ENCODE results near the gene CRLF3. TPM values are rescaled to one million over a fixed set of nuclear protein-coding genes. Genes with fewer than 3 reads are reported as not detected.
"Not testable (repeated sequence)": the region's sequence is repeated elsewhere in the genome, so short reads cannot be mapped to it uniquely, and the experiment has no call there.

Gene CRLF3
- total and polyA plus RNA-seq, 2 donors (not counting 1 experiment from before 2014, with no cell fraction given): 12.6 to 16.7 TPM

DNA sequence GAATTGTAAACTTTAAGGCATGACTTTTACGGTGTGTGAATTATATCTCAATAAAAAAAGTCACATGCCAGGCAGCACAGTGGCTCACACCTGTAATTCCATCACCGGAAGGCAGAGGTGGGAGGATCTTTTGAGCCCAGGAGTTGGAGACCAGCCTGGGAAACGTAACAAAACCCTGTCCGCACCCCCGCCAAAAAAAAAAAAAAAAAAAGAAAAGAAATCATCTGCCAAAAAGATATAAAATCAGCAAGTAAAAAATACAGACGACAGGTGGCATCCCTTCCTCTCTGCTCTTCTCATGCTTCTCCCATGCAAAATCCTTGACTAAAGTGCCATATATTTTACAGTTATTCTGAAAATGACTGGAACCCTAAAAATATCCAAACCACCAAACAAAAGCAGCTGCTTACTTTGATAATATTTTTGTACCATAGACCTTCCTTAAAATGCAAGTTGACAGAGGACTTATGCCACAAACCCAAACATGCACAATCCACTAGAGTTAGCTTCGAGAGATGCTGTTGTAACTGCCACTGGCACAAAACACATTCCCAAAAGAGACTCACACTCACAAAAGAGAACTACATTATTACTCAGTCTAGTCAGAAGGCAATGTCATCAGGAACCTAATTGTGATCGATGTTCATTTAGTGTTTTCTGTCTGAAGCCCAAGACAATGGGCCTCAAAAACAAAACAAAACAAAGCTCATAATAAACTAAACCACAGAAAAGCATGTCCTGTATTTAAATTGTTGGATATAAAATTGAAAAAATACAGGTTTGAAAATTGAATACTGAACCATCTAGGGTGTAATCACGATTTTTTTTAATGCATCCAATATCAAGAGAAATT is 2.4 kb downstream of the CRLF3 start:
- no peaks in the 10 kb centered on the region for H3K36me3 ChIP-seq (ENCODE audit: control insufficient read depth, insufficient read depth, low read length)
- peaks cover 45% of the 10 kb centered on the region for H3K79me2 ChIP-seq (ENCODE audit: control insufficient read depth, insufficient read depth, low read length)
- no peak for TF ChIP-seq EZH2 (IDR thresholded peaks at IDR 0.05; ENCODE audit: low read length, missing control alignments)
- TF ChIP-seq, protein P1, sequence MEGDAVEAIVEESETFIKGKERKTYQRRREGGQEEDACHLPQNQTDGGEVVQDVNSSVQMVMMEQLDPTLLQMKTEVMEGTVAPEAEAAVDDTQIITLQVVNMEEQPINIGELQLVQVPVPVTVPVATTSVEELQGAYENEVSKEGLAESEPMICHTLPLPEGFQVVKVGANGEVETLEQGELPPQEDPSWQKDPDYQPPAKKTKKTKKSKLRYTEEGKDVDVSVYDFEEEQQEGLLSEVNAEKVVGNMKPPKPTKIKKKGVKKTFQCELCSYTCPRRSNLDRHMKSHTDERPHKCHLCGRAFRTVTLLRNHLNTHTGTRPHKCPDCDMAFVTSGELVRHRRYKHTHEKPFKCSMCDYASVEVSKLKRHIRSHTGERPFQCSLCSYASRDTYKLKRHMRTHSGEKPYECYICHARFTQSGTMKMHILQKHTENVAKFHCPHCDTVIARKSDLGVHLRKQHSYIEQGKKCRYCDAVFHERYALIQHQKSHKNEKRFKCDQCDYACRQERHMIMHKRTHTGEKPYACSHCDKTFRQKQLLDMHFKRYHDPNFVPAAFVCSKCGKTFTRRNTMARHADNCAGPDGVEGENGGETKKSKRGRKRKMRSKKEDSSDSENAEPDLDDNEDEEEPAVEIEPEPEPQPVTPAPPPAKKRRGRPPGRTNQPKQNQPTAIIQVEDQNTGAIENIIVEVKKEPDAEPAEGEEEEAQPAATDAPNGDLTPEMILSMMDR (conservative IDR thresholded peaks at IDR 0.05 in 1 of 2, IDR thresholded peaks at IDR 0.05 in 1 of 2; ENCODE audit: low read depth in 1 of 2, low read length in 2 of 2): no peak
- no peaks in the 10 kb centered on the region for H3K4me1 ChIP-seq (ENCODE audit: control insufficient read depth, extremely low read depth, insufficient read depth, low read length)
- no peak overlapping the region for H3K27ac ChIP-seq (ENCODE audit: insufficient read depth, low read length)
- H3K9me3 ChIP-seq (ENCODE audit: control insufficient read depth, insufficient read depth, low read depth, low read length): no peaks in the 10 kb centered on the region
- no peak overlapping the region for H3K9ac ChIP-seq (ENCODE audit: insufficient read depth, low read length)
- no peak for DNase-seq (ENCODE audit: low read depth in 2 of 2)
- H3K27me3 ChIP-seq (ENCODE audit: control insufficient read depth, insufficient read depth, low read length): no peaks in the 10 kb centered on the region
- peak overlapping the region; percentile 5 for H3K4me2 ChIP-seq (ENCODE audit: extremely low read depth, insufficient read depth, low read length)
- H2AFZ ChIP-seq (ENCODE audit: low read length): no peak overlapping the region
- H3K4me3 ChIP-seq (replicated peaks in 1 of 4; ENCODE audit: control extremely low read depth in 1 of 4, insufficient read depth in 1 of 4, low read depth in 3 of 4, low read length in 4 of 4): no peak overlapping the region
- H4K20me1 ChIP-seq (ENCODE audit: control insufficient read depth, extremely low read depth, insufficient read depth, low read length): no peaks in the 10 kb centered on the region

DNA sequence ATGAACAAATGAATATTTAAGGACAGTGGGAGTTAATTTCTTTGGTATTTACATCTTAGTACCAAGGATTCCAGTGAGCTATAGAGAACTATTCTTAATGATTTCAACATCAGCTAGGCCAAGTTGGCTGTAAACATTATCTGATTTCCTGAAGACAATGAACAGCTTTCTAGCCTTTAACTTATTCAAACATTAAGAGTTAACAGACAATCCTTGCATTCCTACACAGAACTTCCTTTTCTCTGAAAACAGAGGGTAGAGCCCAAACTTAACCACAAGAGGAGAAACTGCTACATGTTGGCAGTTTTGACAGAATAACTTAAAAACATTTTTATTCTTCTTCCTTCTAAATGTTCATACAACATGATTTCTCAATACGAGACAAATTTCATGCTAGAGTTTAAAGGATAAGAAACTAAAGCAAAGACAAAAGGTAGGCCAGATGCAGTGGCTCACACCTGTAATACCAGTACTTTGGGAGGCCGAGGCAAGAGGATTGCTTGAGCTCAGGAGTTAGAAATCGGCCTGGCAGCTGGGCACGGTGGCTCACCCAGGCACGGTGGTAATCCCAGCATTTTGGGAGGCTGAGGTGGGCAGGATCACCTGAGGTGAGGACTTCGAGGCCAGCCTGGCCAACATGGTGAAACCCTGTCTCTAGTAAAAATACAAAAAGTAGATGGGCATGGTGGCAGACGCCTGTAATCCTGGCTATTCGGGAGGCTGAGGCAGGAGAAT is 4.4 kb downstream of the CRLF3 start:
- Histone ChIP-seq H3K27ac (ENCODE audit: insufficient read depth, low read length) (no peak overlapping the region), H3K9ac (ENCODE audit: insufficient read depth, low read length) (no peak overlapping the region), H3K4me3 (replicated peaks in 1 of 4; ENCODE audit: control extremely low read depth in 1 of 4, insufficient read depth in 1 of 4, low read depth in 3 of 4, low read length in 4 of 4) (no peak overlapping the region), H3K4me2 (ENCODE audit: extremely low read depth, insufficient read depth, low read length) (no peak overlapping the region), H4K20me1 (ENCODE audit: control insufficient read depth, extremely low read depth, insufficient read depth, low read length) (no peaks in the 10 kb centered on the region), H3K79me2 (ENCODE audit: control insufficient read depth, insufficient read depth, low read length) (peaks cover 47% of the 10 kb centered on the region), H3K4me1 (ENCODE audit: control insufficient read depth, extremely low read depth, insufficient read depth, low read length) (no peaks in the 10 kb centered on the region), H3K27me3 (ENCODE audit: control insufficient read depth, insufficient read depth, low read length) (no peaks in the 10 kb centered on the region), H3K36me3 (ENCODE audit: control insufficient read depth, insufficient read depth, low read length) (no peaks in the 10 kb centered on the region), H2AFZ (ENCODE audit: low read length) (no peak overlapping the region), H3K9me3 (ENCODE audit: control insufficient read depth, insufficient read depth, low read depth, low read length) (no peaks in the 10 kb centered on the region)
- no peak for TF ChIP-seq EZH2 (IDR thresholded peaks at IDR 0.05; ENCODE audit: low read length, missing control alignments)
- TF ChIP-seq, protein P1 (conservative IDR thresholded peaks at IDR 0.05 in 1 of 2, IDR thresholded peaks at IDR 0.05 in 1 of 2; ENCODE audit: low read depth in 1 of 2, low read length in 2 of 2): no peak
- no peak for DNase-seq (ENCODE audit: low read depth in 2 of 2)

DNA sequence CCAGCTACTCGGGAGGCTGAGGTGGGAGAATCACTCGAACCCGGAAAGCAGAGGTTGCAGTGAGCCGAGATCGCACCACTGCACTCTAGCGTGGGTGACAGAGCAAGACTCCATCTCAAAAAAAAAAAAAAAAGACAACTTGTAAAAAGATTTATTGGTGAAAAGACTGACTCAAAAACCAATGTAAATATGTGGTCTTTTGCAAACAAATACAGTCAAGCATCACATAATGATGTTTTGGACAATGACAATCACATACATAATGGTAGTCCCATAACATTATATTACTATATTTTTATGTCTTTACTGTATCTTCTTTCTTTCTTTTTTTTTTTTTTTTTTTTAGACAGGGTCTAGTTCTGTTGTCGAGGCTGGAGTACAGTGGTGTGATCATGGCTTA is 8.3 kb downstream of the CRLF3 start:
- Histone ChIP-seq H4K20me1 (ENCODE audit: control insufficient read depth, extremely low read depth, insufficient read depth, low read length) (no peaks in the 10 kb centered on the region), H2AFZ (ENCODE audit: low read length) (no peak overlapping the region), H3K27ac (ENCODE audit: insufficient read depth, low read length) (no peak overlapping the region), H3K4me1 (ENCODE audit: control insufficient read depth, extremely low read depth, insufficient read depth, low read length) (no peaks in the 10 kb centered on the region), H3K9me3 (ENCODE audit: control insufficient read depth, insufficient read depth, low read depth, low read length) (no peaks in the 10 kb centered on the region), H3K79me2 (ENCODE audit: control insufficient read depth, insufficient read depth, low read length) (peaks cover 22% of the 10 kb centered on the region), H3K27me3 (ENCODE audit: control insufficient read depth, insufficient read depth, low read length) (no peaks in the 10 kb centered on the region), H3K4me2 (ENCODE audit: extremely low read depth, insufficient read depth, low read length) (no peak overlapping the region), H3K4me3 (replicated peaks in 1 of 4; ENCODE audit: control extremely low read depth in 1 of 4, insufficient read depth in 1 of 4, low read depth in 3 of 4, low read length in 4 of 4) (no peak overlapping the region), H3K9ac (ENCODE audit: insufficient read depth, low read length) (no peak overlapping the region), H3K36me3 (ENCODE audit: control insufficient read depth, insufficient read depth, low read length) (no peaks in the 10 kb centered on the region)
- no peak for TF ChIP-seq EZH2 (IDR thresholded peaks at IDR 0.05; ENCODE audit: low read length, missing control alignments)
- TF ChIP-seq, protein P1 (conservative IDR thresholded peaks at IDR 0.05 in 1 of 2, IDR thresholded peaks at IDR 0.05 in 1 of 2; ENCODE audit: low read depth in 1 of 2, low read length in 2 of 2): no peak
- DNase-seq (ENCODE audit: low read depth in 2 of 2): no peak

DNA sequence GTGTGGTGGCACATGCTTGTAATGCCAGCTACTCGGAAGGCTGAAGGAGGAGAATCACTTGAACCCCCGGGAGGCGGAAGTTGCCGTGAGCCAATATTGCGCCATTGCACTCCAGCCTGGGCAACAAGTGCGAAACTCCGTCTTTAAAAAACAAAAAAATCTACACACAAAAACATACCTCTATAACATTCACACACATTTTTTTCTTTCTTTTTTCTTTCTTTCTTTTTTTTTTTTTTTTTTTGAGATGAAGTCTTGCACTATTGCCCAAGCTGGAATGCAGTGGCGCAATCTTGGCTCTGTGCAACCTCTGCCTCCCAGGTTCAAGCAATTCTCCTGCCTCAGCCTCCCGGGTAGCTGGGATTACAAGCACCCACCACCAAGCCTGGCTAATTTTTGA is 9.6 kb downstream of the CRLF3 start:
- H3K9ac ChIP-seq (ENCODE audit: insufficient read depth, low read length); H3K4me3 ChIP-seq (replicated peaks in 1 of 4; ENCODE audit: control extremely low read depth in 1 of 4, insufficient read depth in 1 of 4, low read depth in 3 of 4, low read length in 4 of 4); H4K20me1 ChIP-seq (ENCODE audit: control insufficient read depth, extremely low read depth, insufficient read depth, low read length); H3K4me2 ChIP-seq (ENCODE audit: extremely low read depth, insufficient read depth, low read length); H3K4me1 ChIP-seq (ENCODE audit: control insufficient read depth, extremely low read depth, insufficient read depth, low read length); H3K27me3 ChIP-seq (ENCODE audit: control insufficient read depth, insufficient read depth, low read length); H3K27ac ChIP-seq (ENCODE audit: insufficient read depth, low read length); H2AFZ ChIP-seq (ENCODE audit: low read length); H3K9me3 ChIP-seq (ENCODE audit: control insufficient read depth, insufficient read depth, low read depth, low read length); H3K36me3 ChIP-seq (ENCODE audit: control insufficient read depth, insufficient read depth, low read length): not testable (repeated sequence)
- peak in 1 of 2 donors; percentile 44 for DNase-seq (ENCODE audit: low read depth in 2 of 2)
- H3K79me2 ChIP-seq (ENCODE audit: control insufficient read depth, insufficient read depth, low read length): peaks cover 11% of the 10 kb centered on the region

Data from fibroblast of lung (primary cell).